HG02678 (cell line): ENCODE data around the gene TAF3.
"Not testable (repeated sequence)": the region's sequence is repeated elsewhere in the genome, so short reads cannot be mapped to it uniquely, and the experiment has no call there.

ENCODE experiments used
- ATAC-seq: cut with Tn5 transposase; IDR thresholded peaks from one replicate; pipeline ENCODE4 v1.9.1; 2021; ENCODE audit warnings: mild to moderate bottlenecking, moderate library complexity; ENCODE audit not compliant: unreplicated experiment

TAF3 gene

GRCh38 chr10:7811000-7811399 lies 7.3 kb upstream of the TAF3 start:
- ATAC-seq = no peak

GRCh38 chr10:7811743-7812142 lies 6.6 kb upstream of the TAF3 start:
- ATAC-seq = not testable (repeated sequence)

- ATAC-seq = no peak
These were observed 4.8 kb upstream of the TAF3 start for GRCh38 chr10:7813481-7813880.

- ATAC-seq = no peak
These were observed 729 bp upstream of the TAF3 start for GRCh38 chr10:7817576-7817975.

- ATAC-seq = no peak
These were observed 366 bp upstream of the TAF3 start for GRCh38 chr10:7817984-7818294.

- ATAC-seq = peak; percentile 45
These were observed 786 bp downstream of the TAF3 start for GRCh38 chr10:7819121-7819460.

GRCh38 chr10:7824251-7824650 lies 5.9 kb downstream of the TAF3 start:
- ATAC-seq = no peak

GRCh38 chr10:7826971-7827370 lies 8.7 kb downstream of the TAF3 start:
- ATAC-seq = no peak

GRCh38 chr10:7829289-7829834 lies 11.1 kb downstream of the TAF3 start:
- ATAC-seq = no peak

GRCh38 chr10:7832060-7832459 lies 13.8 kb downstream of the TAF3 start:
- ATAC-seq = no peak

GRCh38 chr10:7833210-7833609 lies 14.9 kb downstream of the TAF3 start:
- no peak for ATAC-seq

GRCh38 chr10:7834262-7834661 lies 16.0 kb downstream of the TAF3 start:
- no peak for ATAC-seq

GRCh38 chr10:7836571-7836970 lies 18.3 kb downstream of the TAF3 start:
- ATAC-seq = no peak

- no peak for ATAC-seq
These were observed 28.3 kb downstream of the TAF3 start for GRCh38 chr10:7846591-7846990.

GRCh38 chr10:7853226-7853842 lies 35.0 kb downstream of the TAF3 start:
- no peak for ATAC-seq

GRCh38 chr10:7853890-7854289 lies 35.6 kb downstream of the TAF3 start:
- ATAC-seq = no peak

- ATAC-seq = no peak
These were observed 36.9 kb downstream of the TAF3 start for GRCh38 chr10:7855205-7855604.

GRCh38 chr10:7856678-7857077 lies 38.4 kb downstream of the TAF3 start:
- ATAC-seq = no peak

GRCh38 chr10:7857262-7857661 lies 39.0 kb downstream of the TAF3 start:
- no peak for ATAC-seq

GRCh38 chr10:7861509-7862120 lies 43.3 kb downstream of the TAF3 start:
- no peak for ATAC-seq

- no peak for ATAC-seq
These were observed 43.8 kb downstream of the TAF3 start for GRCh38 chr10:7862121-7862514.

GRCh38 chr10:7866176-7866575 lies 47.9 kb downstream of the TAF3 start:
- ATAC-seq = no peak

- no peak for ATAC-seq
These were observed 53.7 kb downstream of the TAF3 start for GRCh38 chr10:7872041-7872442.
